ENCODE measurements around the gene ADO.
"Not testable (repeated sequence)": the region's sequence is repeated elsewhere in the genome, so short reads cannot be mapped to it uniquely, and the experiment has no call there.

Gene ADO

DNA sequence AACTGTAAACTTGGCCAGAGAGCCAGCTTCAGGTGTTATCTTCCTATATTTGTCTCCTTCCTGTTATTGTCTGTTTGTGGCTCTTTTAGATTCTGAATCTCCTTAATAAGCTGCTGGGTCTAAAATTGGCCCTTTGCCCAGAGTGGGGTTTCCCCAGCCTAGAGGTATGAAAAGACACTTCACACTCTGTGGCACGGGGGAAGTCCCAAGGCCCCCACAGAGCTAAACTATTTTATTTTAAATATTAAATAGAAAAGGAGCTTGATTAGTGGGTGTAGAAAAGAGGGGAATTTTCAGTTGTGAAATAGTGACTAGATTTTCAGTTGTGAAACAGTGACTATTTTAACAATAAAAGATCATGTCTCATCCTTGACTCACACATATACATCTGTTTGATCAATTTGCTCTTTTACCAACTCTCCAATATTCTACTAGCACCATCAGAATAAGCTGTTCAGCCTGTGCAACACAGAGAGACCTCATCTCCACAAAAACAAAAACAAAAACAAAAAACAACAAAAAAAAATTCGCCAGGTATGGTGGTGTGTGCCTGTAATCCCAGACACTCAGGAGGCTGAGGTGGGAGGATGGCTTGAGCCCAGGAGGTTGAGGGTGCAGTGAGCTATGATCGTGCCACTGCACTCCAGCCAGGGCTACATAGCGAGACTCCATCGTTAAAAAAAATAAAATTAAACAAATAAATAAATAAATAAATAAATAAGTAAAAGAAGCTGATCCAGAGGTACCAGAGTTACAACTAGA is 24.9 kb upstream of the ADO start:
- peak; percentile 71 to 96 (median 94) for DNase-seq
- no peak overlapping the region for H3K4me3 ChIP-seq (ENCODE audit: control insufficient read depth in 1 of 7, extremely low read depth in 1 of 7, insufficient read depth in 4 of 7, low read depth in 2 of 7, low read length in 6 of 7)

DNA sequence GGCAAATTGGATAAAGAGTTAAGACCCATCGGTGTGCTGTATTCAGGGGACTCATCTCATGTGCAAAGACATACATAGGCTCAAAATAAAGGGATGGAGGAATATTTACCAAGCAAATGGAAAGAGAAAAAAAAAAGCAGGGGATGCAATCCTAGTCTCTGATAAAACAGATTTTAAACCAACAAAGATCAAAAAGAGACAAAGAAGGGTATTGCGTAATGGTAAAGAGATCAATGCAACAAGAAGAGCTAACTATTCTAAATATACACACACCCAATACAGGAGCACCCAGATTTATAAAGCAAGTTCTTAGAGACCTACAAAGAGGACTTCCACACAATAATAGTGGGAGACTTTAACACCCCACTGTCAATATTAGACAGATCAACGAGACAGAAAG is 20.0 kb upstream of the ADO start:
- H3K4me1 ChIP-seq (ENCODE audit: control extremely low read depth in 1 of 4, control insufficient read depth in 4 of 4, insufficient read depth in 4 of 4, low read length in 3 of 4); H3K27me3 ChIP-seq (replicated peaks in 2 of 5; ENCODE audit: control insufficient read depth in 4 of 5, insufficient read depth in 5 of 5, low read length in 4 of 5); H3K4me3 ChIP-seq (ENCODE audit: control insufficient read depth in 1 of 7, extremely low read depth in 1 of 7, insufficient read depth in 4 of 7, low read depth in 2 of 7, low read length in 6 of 7); POLR2A ChIA-PET; DNase-seq; H3K36me3 ChIP-seq (ENCODE audit: control insufficient read depth in 4 of 4, insufficient read depth in 4 of 4, low read length in 3 of 4); H3K27ac ChIP-seq (ENCODE audit: insufficient read depth in 1 of 2, low read depth in 1 of 2, low read length in 2 of 2, poor library complexity in 1 of 2, severe bottlenecking in 2 of 2); H3K9me3 ChIP-seq (ENCODE audit: control extremely low read depth in 1 of 5, control insufficient read depth in 4 of 5, insufficient read depth in 2 of 5, low read depth in 1 of 5, low read length in 4 of 5): not testable (repeated sequence)
- CTCF ChIA-PET = interaction anchor here (1.0 kb wide), 1 partner anchor 23 kb away, joined by 4 read pairs; no protein-coding TSS in a partner anchor
- 100% methylated on average over 3 of the region's 3 CpGs for WGBS (ENCODE audit: insufficient coverage)

More for the DNA sequence above, 24.9 kb upstream of the ADO start:
- POLR2A ChIA-PET = no interaction called here
- Histone ChIP-seq H3K36me3 (ENCODE audit: control insufficient read depth in 4 of 4, insufficient read depth in 4 of 4, low read length in 3 of 4) (no peaks in the 10 kb centered on the region), H3K4me1 (ENCODE audit: control extremely low read depth in 1 of 4, control insufficient read depth in 4 of 4, insufficient read depth in 4 of 4, low read length in 3 of 4) (peaks cover 0 to 7% (median 4%) of the 10 kb centered on the region in 4 experiments), H3K9me3 (ENCODE audit: control extremely low read depth in 1 of 5, control insufficient read depth in 4 of 5, insufficient read depth in 2 of 5, low read depth in 1 of 5, low read length in 4 of 5) (peaks cover 0 to 2% (median 0%) of the 10 kb centered on the region in 5 experiments), H3K27ac (ENCODE audit: insufficient read depth in 1 of 2, low read depth in 1 of 2, low read length in 2 of 2, poor library complexity in 1 of 2, severe bottlenecking in 2 of 2) (no peak overlapping the region), H3K27me3 (replicated peaks in 2 of 5; ENCODE audit: control insufficient read depth in 4 of 5, insufficient read depth in 5 of 5, low read length in 4 of 5) (peaks cover 0 to 2% (median 0%) of the 10 kb centered on the region in 5 experiments)
- WGBS (ENCODE audit: insufficient coverage) = 80% methylated on average over 1 of the region's 5 CpGs
- CTCF ChIA-PET = no interaction called here

DNA sequence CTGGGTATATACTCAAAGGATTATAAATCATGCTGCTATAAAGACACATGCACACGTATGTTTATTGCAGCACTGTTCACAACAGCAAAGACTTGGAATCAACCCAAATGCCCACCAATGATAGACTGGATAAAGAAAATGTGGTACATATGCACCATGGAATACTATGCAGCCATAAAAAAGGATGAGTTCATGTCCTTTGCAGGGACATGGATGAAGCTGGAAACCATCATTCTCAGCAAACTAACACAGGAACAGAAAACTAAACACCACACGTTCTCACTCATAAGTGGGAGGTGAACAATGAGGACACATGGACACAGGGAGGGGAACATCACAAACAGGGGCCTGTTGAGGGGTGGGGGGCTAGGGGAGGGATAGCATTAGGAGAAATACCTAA is 16.2 kb upstream of the ADO start:
- H3K27me3 ChIP-seq (replicated peaks in 2 of 5; ENCODE audit: control insufficient read depth in 4 of 5, insufficient read depth in 5 of 5, low read length in 4 of 5); H3K27ac ChIP-seq (ENCODE audit: insufficient read depth in 1 of 2, low read depth in 1 of 2, low read length in 2 of 2, poor library complexity in 1 of 2, severe bottlenecking in 2 of 2); H3K36me3 ChIP-seq (ENCODE audit: control insufficient read depth in 4 of 4, insufficient read depth in 4 of 4, low read length in 3 of 4); POLR2A ChIA-PET; H3K9me3 ChIP-seq (ENCODE audit: control extremely low read depth in 1 of 5, control insufficient read depth in 4 of 5, insufficient read depth in 2 of 5, low read depth in 1 of 5, low read length in 4 of 5); H3K4me1 ChIP-seq (ENCODE audit: control extremely low read depth in 1 of 4, control insufficient read depth in 4 of 4, insufficient read depth in 4 of 4, low read length in 3 of 4); H3K4me3 ChIP-seq (ENCODE audit: control insufficient read depth in 1 of 7, extremely low read depth in 1 of 7, insufficient read depth in 4 of 7, low read depth in 2 of 7, low read length in 6 of 7); DNase-seq: not testable (repeated sequence)
- no CpG with 5 or more reads among the region's 2 CpGs for WGBS (ENCODE audit: insufficient coverage)
- CTCF ChIA-PET = interaction anchor here (1.5 kb wide), 1 partner anchor 15 kb away, joined by 3 read pairs; no protein-coding TSS in a partner anchor

DNA sequence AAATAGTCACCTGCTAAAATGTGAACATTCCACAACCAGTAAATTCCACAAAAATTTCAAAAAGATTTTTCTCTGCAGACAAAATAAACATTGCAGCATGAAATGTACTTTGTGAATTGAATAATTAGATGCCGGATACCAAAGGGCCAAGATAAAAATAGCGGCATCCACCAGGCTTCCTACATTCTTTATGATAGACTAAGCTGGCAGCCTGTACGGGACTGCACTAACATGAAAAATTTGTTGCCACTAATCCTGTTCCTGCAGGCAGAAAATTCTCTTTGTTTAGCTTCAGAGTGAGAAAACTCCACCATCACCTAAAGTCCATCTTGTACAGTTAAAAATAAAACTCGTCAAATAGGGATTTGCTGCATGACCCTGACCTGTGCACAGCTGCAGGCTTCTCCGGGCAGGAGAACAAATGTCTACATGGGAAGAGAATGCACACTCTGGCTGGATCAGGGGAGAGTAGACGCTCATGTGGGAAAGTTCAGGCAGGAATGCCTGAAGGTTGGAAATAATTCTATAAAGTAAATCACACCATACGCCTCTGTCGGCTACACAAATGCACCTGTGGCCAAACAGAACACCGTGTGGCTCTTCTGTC is 15.6 kb upstream of the ADO start:
- H3K27ac ChIP-seq (ENCODE audit: insufficient read depth in 1 of 2, low read depth in 1 of 2, low read length in 2 of 2, poor library complexity in 1 of 2, severe bottlenecking in 2 of 2) = no peak overlapping the region
- no peak overlapping the region for H3K4me3 ChIP-seq (ENCODE audit: control insufficient read depth in 1 of 7, extremely low read depth in 1 of 7, insufficient read depth in 4 of 7, low read depth in 2 of 7, low read length in 6 of 7)
- H3K27me3 ChIP-seq (replicated peaks in 2 of 5; ENCODE audit: control insufficient read depth in 4 of 5, insufficient read depth in 5 of 5, low read length in 4 of 5) = peaks cover 0 to 2% (median 0%) of the 10 kb centered on the region in 5 experiments
- no peaks in the 10 kb centered on the region for H3K36me3 ChIP-seq (ENCODE audit: control insufficient read depth in 4 of 4, insufficient read depth in 4 of 4, low read length in 3 of 4)
- WGBS (ENCODE audit: insufficient coverage) = 97% methylated on average over 8 of the region's 9 CpGs
- CTCF ChIA-PET = interaction anchor here (1.2 to 1.5 kb wide), 2 partner anchors 11 to 15 kb away, joined by 3 to 5 read pairs; no protein-coding TSS in a partner anchor
- POLR2A ChIA-PET = no interaction called here
- peaks cover 0 to 4% (median 0%) of the 10 kb centered on the region in 5 experiments for H3K9me3 ChIP-seq (ENCODE audit: control extremely low read depth in 1 of 5, control insufficient read depth in 4 of 5, insufficient read depth in 2 of 5, low read depth in 1 of 5, low read length in 4 of 5)
- DNase-seq = no peak
- H3K4me1 ChIP-seq (ENCODE audit: control extremely low read depth in 1 of 4, control insufficient read depth in 4 of 4, insufficient read depth in 4 of 4, low read length in 3 of 4) = no peaks in the 10 kb centered on the region

DNA sequence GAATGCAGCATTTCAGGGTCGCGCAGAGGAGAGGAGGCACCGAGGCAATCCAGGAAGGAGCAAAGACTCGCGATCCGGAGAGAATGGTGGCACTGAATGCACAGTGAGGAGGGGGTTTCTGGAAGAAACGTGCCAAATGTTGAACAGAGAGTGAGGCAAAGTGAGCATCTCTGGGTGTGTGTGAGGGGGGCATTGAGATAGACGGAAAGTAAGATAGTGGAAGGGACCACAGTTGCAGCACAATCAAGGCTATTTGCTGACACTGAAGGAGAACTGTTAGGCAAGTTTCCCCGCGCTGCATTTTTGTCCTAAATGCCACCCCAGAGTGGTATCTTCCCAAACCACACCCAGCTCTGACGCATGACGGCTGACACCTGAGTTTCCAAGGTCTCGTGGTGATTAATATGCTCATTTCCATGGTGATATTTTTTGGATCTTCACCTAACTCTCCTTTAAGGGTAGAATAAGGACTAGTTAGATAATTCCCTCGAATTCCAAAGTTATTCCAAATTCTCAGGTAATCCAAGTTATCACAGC is 14.4 kb upstream of the ADO start:
- Histone ChIP-seq H3K36me3 (ENCODE audit: control insufficient read depth in 4 of 4, insufficient read depth in 4 of 4, low read length in 3 of 4) (no peaks in the 10 kb centered on the region), H3K27me3 (replicated peaks in 2 of 5; ENCODE audit: control insufficient read depth in 4 of 5, insufficient read depth in 5 of 5, low read length in 4 of 5) (peaks cover 0 to 3% (median 0%) of the 10 kb centered on the region in 5 experiments), H3K4me1 (ENCODE audit: control extremely low read depth in 1 of 4, control insufficient read depth in 4 of 4, insufficient read depth in 4 of 4, low read length in 3 of 4) (no peaks in the 10 kb centered on the region), H3K4me3 (ENCODE audit: control insufficient read depth in 1 of 7, extremely low read depth in 1 of 7, insufficient read depth in 4 of 7, low read depth in 2 of 7, low read length in 6 of 7) (no peak overlapping the region), H3K9me3 (ENCODE audit: control extremely low read depth in 1 of 5, control insufficient read depth in 4 of 5, insufficient read depth in 2 of 5, low read depth in 1 of 5, low read length in 4 of 5) (peaks cover 0 to 2% (median 0%) of the 10 kb centered on the region in 5 experiments), H3K27ac (ENCODE audit: insufficient read depth in 1 of 2, low read depth in 1 of 2, low read length in 2 of 2, poor library complexity in 1 of 2, severe bottlenecking in 2 of 2) (no peak overlapping the region)
- 97% methylated on average over 8 of the region's 14 CpGs for WGBS (ENCODE audit: insufficient coverage)
- POLR2A ChIA-PET = no interaction called here
- CTCF ChIA-PET = interaction anchor here (1.2 to 1.5 kb wide), 2 partner anchors 10 to 16 kb away, joined by 3 to 5 read pairs; no protein-coding TSS in a partner anchor
- DNase-seq = no peak

DNA sequence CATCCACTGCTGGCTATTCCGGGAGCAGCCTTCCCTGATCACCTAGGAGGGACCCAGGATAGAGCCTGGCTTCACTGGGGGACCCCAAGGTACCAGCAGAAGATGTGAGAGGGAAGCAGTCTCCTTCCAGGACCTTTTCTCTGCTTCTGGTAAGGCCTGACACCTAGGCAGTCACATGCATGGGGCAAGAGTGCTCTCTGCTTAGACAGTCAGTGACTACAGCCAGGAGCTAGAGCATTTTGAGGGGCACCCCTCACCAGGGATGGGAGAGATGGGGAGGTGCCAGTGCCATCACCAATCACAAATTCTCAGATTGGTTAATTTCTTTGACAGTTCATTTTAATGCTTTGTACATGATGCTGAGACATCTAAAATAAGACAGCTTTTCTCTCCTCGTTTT is 13.9 kb upstream of the ADO start:
- POLR2A ChIA-PET = no interaction called here
- Histone ChIP-seq H3K36me3 (ENCODE audit: control insufficient read depth in 4 of 4, insufficient read depth in 4 of 4, low read length in 3 of 4) (no peaks in the 10 kb centered on the region), H3K27ac (ENCODE audit: insufficient read depth in 1 of 2, low read depth in 1 of 2, low read length in 2 of 2, poor library complexity in 1 of 2, severe bottlenecking in 2 of 2) (no peak overlapping the region), H3K9me3 (ENCODE audit: control extremely low read depth in 1 of 5, control insufficient read depth in 4 of 5, insufficient read depth in 2 of 5, low read depth in 1 of 5, low read length in 4 of 5) (peaks cover 0 to under 1% (median 0%) of the 10 kb centered on the region in 5 experiments), H3K4me1 (ENCODE audit: control extremely low read depth in 1 of 4, control insufficient read depth in 4 of 4, insufficient read depth in 4 of 4, low read length in 3 of 4) (no peaks in the 10 kb centered on the region), H3K27me3 (replicated peaks in 2 of 5; ENCODE audit: control insufficient read depth in 4 of 5, insufficient read depth in 5 of 5, low read length in 4 of 5) (peaks cover 0 to 3% (median 0%) of the 10 kb centered on the region in 5 experiments), H3K4me3 (ENCODE audit: control insufficient read depth in 1 of 7, extremely low read depth in 1 of 7, insufficient read depth in 4 of 7, low read depth in 2 of 7, low read length in 6 of 7) (no peak overlapping the region)
- WGBS (ENCODE audit: insufficient coverage) = 100% methylated on average over 2 of the region's 2 CpGs
- no peak for DNase-seq
- CTCF ChIA-PET = no interaction called here

DNA sequence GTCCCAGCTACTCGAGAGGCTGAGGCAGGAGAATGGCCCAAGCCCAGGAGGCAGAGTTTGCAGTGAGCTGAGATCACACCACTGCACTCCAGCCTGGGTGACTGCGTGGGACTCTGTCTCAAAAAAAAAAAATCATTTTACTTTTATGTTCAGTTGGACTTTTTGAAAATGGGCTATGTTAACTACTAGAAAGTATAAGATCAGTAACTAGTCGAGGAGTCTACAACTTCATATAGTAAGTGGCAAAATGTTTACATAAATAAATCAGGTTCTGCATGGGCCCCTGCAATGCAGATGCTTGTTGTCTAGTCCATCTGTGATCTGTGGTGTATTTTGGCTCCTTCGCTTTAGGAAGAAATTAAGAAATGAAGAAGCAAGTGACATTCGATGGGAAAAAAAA is 12.3 kb upstream of the ADO start:
- ChIA-PET POLR2A (no interaction called here), CTCF (interaction anchor here (0.7 kb wide), 1 partner anchor 40 kb away, joined by 3 read pairs; no protein-coding TSS in a partner anchor)
- Histone ChIP-seq H3K36me3 (ENCODE audit: control insufficient read depth in 4 of 4, insufficient read depth in 4 of 4, low read length in 3 of 4) (no peaks in the 10 kb centered on the region), H3K27me3 (replicated peaks in 2 of 5; ENCODE audit: control insufficient read depth in 4 of 5, insufficient read depth in 5 of 5, low read length in 4 of 5) (peaks cover 0 to 6% (median 0%) of the 10 kb centered on the region in 5 experiments), H3K4me1 (ENCODE audit: control extremely low read depth in 1 of 4, control insufficient read depth in 4 of 4, insufficient read depth in 4 of 4, low read length in 3 of 4) (no peaks in the 10 kb centered on the region), H3K9me3 (ENCODE audit: control extremely low read depth in 1 of 5, control insufficient read depth in 4 of 5, insufficient read depth in 2 of 5, low read depth in 1 of 5, low read length in 4 of 5) (no peaks in the 10 kb centered on the region), H3K27ac (ENCODE audit: insufficient read depth in 1 of 2, low read depth in 1 of 2, low read length in 2 of 2, poor library complexity in 1 of 2, severe bottlenecking in 2 of 2) (no peak overlapping the region), H3K4me3 (ENCODE audit: control insufficient read depth in 1 of 7, extremely low read depth in 1 of 7, insufficient read depth in 4 of 7, low read depth in 2 of 7, low read length in 6 of 7) (no peak overlapping the region)
- WGBS (ENCODE audit: insufficient coverage) = 100% methylated on average over 2 of the region's 5 CpGs
- DNase-seq = no peak
